Epithelial cell of esophagus (primary cell): ENCODE measurements around the gene BSCL2.
"Not testable (repeated sequence)": the region's sequence is repeated elsewhere in the genome, so short reads cannot be mapped to it uniquely, and the experiment has no call there.

Source experiments
- DNase-seq: peaks from one replicate; pipeline ENCODE4 v3.0.0; 2010; ENCODE audit warnings: low read depth
- H3K4me3 ChIP-seq: 2 replicates; pipeline ENCODE4 v1.5.1; 2011; ENCODE audit warnings: mild to moderate bottlenecking, low read length, control low read depth
- CTCF ChIP-seq: IDR thresholded peaks from 2 replicates; pipeline ENCODE4 v1.5.1; 2011; ENCODE audit warnings: low read depth, mild to moderate bottlenecking, low read length, control low read depth, inconsistent platforms; ENCODE audit not compliant: insufficient read depth; ENCODE audit errors: missing control alignments

Gene BSCL2

GRCh38 chr11:62747475-62748160 lies 40.4 kb upstream of the BSCL2 start:
- no peak for TF ChIP-seq CTCF
- H3K4me3 ChIP-seq: no peak overlapping the region

GRCh38 chr11:62737196-62737595 lies 30.0 kb upstream of the BSCL2 start:
- no peak overlapping the region for H3K4me3 ChIP-seq
- no peak for DNase-seq
- no peak for TF ChIP-seq CTCF

More at GRCh38 chr11:62747475-62748160, 40.4 kb upstream of the BSCL2 start:
- no peak for DNase-seq

GRCh38 chr11:62732830-62733229 lies 25.6 kb upstream of the BSCL2 start:
- peak; percentile 59 for DNase-seq

GRCh38 chr11:62730076-62730475 lies 22.9 kb upstream of the BSCL2 start:
- H3K4me3 ChIP-seq: peak overlapping the region; percentile 94
- DNase-seq: not testable (repeated sequence)

More at GRCh38 chr11:62732830-62733229, 25.6 kb upstream of the BSCL2 start:
- H3K4me3 ChIP-seq: no peak overlapping the region
- TF ChIP-seq CTCF: no peak

GRCh38 chr11:62728171-62728988 lies 21.2 kb upstream of the BSCL2 start, which contains the start of gene TTC9C:
Gene TTC9C (plus strand): TSS chr11:62728486. CDS start chr11:62728849, 363 bp downstream.
- peak; percentile 91 for DNase-seq
- TF ChIP-seq CTCF: no peak
- H3K4me3 ChIP-seq: peak within 1 kb of the TSS; percentile 94

GRCh38 chr11:62727872-62728170 lies 20.6 kb upstream of the BSCL2 start:
- peak; percentile 98 for DNase-seq
- H3K4me3 ChIP-seq: peak overlapping the region; percentile 94
- TF ChIP-seq CTCF: no peak

- H3K4me3 ChIP-seq: peak within 1 kb of the TSS; percentile 94
- TF ChIP-seq CTCF: no peak
- DNase-seq: peak; percentile 99
Measured at GRCh38 chr11:62727165-62727871, 20.1 kb upstream of the BSCL2 start, which contains the start of gene HNRNPUL2. Gene HNRNPUL2 (minus strand): TSS chr11:62727457. CDS start chr11:62727156, 301 bp downstream.
